HG03139 (cell line): ENCODE data around the gene ONECUT3.

Experiments
- ATAC-seq: cut with Tn5 transposase; IDR thresholded peaks from one replicate; pipeline ENCODE4 v1.9.1; 2021; ENCODE audit not compliant: unreplicated experiment

The ONECUT3 gene

DNA sequence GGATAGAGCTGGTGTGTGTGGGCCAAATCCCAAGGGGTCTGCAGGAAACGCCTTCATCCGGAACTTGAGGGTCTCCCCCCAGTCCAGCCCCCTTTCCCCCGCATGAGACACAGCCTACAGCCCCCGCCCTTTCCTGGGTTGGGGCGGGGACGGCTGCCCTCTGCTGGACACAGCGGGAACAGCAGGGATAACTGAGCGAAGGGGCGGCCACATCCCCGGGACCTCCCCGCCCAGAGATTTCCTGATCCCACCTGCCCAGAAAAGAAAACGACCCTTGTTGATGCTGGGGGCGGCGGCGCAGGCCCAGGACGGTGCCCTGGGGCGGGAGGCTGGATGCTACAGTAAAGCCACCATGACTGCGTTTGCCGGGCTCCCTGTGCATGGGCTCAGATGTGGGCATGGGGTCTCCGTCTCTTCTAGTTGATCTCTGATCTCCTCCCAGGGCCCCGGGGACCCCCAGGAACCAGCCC, 14.2 kb downstream of the ONECUT3 start:
- no peak for ATAC-seq

DNA sequence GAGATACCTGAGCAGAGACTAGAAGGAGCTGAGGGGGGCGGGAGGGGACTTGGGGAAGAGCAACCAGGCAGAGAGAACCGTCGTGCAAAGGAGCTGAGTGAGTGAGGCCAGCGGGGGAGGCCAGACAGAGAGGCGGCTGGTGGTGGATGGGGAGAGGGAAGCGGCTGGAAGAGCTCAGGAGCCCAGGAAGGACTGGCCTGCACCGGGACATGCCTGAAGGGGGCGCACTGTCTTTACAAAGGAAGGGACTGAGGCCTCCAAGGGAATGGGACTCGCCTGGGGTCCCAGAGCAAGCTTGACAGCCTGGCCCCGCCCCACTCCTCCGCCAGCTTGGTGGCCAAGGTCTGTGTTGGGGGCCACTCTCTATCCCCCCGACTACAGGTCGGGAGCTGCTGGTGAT, 14.9 kb downstream of the ONECUT3 start:
- ATAC-seq = no peak

DNA sequence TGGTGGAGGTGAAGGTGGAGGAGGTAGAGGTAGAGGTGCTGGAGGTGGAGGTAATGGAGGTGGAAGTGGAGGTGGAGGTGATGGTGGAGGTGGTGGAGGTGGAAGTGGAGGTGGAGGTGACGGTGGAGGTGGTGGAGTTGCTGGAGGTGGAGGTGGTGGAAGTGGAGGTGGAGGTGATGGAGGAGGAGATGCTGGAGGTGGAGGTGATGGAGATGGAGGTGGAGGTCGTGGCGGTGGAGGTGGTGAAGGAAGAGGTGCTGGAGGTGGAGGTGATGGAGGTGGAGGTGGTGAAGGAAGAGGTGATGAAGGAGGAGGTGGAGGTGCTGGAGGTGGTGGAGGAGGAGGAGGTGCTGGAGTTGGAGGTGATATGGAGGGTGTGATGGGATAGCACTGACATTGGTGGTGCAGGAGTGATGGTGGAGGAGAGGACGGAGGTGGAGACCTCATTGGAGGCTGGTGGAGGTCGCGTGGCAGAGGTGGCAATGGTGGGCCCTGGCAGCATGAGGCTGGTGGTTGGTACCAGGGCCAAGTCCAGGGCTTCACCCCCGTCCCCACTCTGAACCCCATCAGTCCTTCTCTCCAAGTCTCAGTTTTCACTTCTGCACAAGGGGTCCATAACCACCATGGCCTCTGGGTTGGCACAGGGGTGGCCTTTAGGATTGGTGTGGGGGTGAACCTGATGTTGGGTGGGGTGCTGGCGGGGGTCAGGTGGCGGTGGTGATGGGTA, 15.8 kb downstream of the ONECUT3 start:
- no peak for ATAC-seq

DNA sequence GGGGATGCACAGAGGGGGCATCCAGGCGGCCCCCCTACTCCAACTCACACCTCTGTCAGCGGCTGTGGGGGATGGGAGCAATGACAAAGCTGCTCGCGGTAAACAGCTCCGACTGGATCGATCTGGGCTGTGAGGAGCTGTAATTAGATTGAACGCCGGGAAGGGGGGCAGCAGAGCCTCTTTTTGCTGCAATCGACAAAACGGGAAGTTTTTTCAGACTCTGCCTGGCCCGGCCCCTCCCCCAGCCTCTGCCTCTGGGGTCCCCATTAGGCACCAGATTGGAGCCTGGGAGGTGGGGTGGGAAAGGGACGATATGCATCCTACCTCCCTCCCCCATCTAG, 16.3 kb downstream of the ONECUT3 start:
- no peak for ATAC-seq

DNA sequence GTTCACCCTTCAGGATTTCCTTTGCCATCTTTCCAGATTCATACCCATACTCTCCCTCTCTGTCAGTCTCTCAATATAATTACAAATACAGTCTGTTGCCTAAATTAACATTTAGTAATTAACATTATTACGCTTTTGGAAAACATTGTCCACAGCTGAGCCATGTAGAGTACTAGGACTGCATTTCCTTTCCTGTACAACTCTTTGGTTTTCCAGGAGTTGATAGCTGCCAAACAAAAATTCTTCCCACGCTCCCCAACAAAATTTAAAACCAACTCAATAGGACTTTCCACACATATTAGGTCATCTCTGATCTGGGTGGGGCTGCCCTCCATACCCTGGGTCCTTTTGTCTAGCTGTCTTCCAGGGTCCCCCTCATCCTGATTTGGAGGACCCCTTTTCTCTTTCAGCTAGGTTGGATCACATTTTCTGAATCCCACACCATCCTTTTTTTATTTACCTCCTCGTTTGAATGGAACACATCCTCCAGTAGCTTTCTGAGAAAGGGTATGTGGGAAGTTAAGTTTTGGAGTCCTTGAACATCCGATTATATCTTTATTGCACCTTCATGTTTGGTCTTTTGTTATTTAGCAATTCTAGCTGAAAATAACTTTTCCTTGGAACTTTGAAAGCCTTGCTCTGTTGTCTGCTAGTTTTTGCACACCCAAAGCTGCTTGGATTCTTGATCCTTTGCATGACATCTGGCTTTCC, 17.7 kb downstream of the ONECUT3 start:
- ATAC-seq = no peak

DNA sequence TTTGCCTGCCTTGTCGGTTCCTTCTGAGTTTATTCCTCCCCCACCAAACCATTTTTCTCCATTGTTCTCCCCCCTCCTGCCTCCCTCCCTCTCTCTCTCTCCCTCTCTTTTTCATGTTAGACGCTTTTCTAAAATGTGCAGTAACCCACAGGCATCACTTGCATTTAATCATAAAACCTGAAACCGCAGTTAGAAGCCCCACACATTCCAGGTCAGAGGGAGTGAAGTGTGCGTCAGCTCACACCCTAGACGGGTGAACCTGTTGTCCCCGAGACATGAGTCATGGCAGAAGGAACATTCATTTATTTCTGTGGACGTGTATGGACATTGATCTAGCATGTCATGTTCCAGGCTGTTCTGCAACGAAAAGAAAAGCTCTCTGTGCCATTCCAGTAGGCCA, 19.9 kb downstream of the ONECUT3 start:
- ATAC-seq = no peak

DNA sequence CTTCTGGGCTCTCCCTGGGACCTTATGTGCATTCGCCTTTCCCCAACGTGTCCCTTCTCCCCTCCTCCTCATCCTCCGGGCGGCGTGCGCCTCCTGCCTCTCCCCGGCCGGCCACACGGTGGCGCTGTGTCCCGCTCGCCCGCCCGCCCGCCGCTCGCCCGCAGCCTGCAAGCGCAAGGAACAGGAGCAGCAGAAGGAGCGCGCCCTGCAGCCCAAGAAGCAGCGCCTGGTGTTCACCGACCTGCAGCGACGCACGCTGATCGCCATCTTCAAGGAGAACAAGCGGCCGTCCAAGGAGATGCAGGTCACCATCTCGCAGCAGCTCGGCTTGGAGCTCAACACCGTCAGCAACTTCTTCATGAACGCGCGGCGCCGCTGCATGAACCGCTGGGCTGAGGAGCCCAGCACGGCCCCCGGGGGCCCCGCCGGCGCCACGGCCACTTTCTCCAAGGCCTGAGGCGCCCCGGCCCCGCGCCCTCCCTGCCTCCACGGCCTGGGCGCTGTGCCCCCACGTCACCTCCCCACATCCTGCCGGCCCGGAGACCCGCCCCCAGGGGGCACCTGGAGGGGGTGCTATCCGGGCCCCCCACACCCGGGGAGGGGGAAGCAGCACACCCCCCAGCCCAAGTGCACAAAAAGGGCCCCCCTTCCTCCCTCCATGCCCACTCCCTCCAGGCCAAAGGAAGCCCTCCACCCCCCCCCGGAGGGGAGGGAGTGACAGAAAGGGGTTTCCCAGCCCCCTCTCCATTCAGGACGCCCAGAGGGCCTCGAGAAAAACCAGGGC, 21.9 kb downstream of the ONECUT3 start:
- no peak for ATAC-seq

DNA sequence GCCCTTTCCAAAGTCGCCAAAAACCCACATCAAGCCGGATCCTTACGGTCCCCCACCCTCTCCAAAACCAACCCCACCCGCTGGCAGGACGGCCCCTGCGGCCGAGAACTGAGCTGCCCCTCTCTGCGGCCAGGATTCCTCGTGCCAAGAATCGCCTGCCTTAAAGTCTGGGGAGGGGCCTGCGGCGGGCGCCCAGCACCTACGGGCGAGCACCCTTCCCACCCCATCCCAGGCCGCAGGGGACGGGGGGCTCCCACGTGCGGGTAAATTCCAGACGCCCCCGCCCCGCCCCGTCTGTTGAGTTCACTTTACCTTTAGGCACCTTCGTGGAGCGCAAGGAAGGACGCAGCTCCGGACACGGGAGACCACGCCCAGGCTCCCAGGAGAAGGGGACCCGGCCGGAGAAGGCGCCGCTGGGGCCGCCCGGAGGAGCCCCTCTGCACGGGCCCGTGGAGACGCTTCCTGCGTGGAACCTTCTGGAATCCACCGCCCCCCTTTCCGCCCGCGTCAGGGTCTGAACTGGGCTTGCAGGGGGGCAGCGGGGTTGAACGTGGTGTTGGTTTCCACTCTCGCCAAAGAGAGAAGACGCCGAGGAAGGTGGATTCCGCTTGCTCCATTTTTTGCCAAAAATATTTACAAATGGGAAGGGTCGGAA, 22.8 kb downstream of the ONECUT3 start:
- no peak for ATAC-seq

DNA sequence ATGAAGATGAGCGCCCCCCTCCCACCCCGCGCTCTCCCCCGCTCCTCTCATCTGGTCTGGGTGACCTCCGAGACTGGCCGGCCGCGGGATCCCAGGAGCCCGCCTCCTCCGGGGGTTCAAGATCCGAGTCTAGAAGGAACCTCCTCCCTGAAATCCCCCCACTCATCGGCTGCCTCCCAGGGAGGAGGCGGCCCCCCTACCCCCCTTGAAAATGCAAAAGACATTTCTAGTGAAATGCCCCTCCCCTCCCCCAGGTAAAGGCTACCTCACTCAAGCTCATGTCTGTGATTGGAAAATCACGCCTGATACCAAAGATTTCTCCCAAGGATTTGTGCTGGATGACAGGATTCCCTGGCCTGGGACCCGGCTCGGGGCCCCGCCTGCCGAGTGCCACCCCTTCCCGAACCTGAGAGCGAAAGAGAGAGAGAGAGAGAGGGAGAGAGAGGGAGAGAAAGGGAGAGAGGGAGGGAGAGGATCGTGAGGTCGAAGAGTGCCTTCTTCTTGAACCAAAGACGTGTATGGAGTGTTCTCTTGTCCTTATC, 23.4 kb downstream of the ONECUT3 start:
- no peak for ATAC-seq

DNA sequence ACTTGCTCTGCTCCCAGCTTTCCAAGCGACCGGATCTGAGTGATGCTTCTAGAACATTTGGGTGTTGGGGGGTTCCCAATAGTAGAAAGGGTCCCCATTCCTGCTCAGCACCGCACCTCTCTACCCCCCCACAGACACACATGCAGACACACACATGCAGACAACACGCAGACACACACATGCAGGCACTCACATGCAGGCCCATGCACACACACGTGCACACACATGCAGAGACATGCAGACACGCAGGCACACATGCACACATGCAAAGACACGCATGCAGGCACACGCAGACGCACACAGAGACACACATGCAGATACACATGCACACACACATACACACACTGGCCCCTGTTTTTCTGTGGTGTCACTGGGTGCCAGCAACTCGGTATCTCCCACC, 23.8 kb downstream of the ONECUT3 start:
- ATAC-seq = no peak

DNA sequence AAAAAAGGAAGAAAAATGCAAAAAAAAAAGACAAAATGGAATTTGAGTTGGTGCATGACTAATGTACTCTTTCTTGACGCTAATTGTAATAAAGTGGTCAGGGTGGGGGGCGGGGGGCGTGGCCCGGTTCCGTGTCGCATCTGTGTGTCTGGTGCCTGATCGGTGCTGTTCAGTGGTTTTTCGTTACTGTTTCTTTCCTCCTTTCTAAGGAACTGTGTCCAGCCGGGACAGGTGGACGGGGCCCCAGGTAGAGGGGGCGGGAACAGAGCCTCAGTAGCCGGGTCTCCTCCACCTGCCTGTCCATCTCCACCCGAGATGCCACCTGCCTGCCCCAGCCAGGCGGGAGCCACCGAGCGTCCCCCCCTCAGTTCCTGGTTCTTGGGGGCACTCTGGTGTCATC, 26.3 kb downstream of the ONECUT3 start:
- no peak for ATAC-seq

DNA sequence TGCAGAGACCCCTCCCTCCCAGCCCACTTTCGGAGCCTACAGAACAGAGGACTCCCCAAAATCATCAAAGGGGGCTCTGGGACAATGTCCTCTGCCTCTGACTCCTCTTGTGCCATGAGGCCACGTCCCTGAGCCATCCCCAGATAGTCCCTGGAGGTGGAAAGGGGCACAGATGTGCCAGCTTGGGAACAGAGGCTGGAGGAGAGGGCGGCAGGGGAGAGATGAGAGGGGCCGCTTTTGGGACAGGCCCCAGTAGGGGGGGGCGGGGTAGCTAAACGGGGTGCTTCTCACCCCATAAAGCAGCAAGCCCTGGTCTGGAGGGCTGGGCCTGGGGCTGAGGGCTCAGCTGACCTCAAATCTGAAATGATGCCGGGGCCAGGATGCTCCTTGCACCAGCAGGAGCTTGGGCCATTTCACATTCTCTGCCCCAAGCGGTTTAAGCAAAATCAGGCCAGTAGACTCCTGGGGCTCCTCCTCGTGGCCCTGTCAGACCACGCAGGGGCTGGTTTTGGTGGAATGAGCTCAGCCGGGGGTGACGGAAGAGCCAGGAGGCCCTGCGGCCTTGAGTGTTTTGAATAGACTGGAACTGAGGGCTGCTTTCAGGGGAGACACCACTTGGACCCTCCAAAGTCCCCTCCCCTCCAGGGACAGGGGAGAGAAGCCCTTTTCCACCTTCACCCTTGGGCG, 27.1 kb downstream of the ONECUT3 start:
- no peak for ATAC-seq

DNA sequence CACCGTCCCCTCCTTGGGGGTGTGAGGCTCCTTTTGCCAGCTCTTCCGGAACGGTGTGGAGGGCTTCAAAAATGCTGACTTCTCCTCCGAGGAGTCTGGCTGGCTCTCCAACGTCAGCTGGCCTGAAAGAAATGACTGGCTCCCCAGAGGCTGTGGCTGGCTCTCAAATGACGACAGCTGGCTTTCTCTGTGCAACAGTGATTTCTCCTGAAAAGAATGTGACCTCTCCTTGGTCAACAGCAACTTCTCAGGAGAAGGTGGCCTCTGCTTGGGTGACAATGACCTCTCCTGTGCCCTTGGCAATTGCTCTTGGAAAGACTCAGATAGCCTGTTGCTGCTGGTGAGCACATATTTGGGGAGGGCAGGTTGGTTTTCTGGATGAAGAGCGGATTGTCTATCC, 29.2 kb downstream of the ONECUT3 start:
- no peak for ATAC-seq

DNA sequence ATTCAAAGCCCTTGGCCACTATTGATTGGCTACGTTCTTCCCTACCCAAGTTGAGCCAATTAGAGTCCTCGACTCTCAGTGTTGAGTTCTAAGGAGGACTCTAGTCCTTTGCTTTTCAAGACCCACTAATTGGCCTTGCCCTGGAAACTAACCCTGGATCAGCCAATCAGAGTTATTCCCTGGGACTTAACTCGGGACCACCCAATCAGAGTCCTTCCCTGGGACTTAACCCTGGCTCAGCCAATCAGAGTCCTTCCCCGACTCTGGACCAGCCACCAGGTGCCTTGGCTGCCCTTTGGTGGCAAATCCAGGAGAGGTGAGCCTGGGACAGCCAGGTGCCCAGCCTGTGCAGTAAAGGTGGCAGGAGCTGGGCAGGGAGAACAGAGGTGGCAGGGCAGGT, 30.0 kb downstream of the ONECUT3 start:
- ATAC-seq = no peak

DNA sequence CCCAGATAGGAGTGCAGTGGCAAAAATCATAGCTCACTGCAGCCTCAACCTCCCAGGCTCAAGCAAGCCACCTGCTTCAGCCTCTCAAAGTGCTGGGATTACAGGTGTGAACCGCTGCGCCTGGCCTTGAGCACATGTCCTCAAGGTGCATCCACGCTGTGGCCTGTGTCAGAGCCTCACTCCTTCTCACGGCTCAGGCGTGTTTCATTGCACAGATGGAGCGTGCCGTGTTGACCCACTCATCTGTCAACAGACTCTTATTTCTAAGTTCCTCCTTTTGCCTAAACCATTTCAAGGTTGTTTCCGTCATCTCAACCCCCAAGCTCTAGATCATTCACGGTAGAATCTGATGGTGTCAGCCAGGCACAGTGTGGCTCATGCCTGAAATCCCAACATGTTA, 30.6 kb downstream of the ONECUT3 start:
- ATAC-seq = no peak

DNA sequence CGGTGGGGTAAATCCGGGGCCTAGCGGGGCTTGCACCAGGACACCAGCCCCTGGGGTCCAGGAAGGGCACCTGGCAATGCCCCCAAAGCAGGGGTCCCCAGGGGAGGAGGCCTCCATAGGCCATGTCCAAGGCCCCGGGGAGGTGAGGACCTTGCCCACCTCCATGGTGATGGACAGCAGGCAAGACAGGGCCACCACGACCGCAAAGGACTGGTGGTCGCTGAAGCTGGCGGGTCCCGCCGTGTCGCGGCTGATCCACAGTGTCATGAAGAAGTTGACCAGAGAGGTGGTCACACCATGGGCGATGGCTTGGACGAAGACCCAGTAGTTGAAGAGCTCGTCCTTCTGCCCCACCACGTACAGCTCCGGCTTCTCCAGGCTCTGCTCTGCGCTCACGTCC, 32.0 kb downstream of the ONECUT3 start:
- ATAC-seq = no peak

DNA sequence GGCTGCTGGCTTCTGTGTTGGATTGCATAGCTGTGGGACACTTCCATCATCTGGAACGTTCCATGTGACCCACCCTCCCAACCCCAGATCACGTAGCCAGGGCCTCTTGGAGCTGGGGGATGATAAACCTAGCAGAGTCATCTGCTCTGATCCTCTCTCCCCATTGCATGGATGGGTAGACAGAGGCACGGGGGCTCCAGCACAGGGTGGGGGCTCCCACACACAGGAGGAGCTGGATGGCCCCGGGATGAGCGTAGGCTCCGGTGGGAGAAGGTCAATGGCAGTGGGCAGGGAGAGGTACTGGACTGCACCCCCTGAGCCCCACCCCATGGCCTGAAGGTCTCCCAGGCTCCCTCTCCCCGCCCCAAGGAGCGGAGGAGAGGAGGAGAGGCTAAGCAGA, 33.4 kb downstream of the ONECUT3 start:
- ATAC-seq = no peak

DNA sequence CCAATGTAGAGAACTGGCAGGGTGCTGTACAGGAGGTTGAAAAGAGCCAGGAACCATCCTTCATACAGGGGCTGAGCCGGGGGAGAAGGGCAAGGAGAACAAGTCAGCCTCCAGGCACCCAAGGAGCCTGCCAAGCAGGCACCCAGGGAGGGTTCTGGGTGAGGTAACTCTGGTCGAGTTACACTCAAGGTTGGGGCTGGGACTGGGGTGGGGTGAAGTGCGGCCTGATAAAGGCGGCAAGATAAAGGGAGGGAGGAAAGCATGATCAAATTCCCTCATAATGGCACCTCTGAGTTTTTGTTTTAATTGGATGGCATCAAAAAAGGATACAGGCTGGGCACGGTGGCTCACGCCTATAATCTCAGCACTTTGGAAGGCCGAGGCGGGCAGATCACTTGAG, 33.8 kb downstream of the ONECUT3 start:
- no peak for ATAC-seq

DNA sequence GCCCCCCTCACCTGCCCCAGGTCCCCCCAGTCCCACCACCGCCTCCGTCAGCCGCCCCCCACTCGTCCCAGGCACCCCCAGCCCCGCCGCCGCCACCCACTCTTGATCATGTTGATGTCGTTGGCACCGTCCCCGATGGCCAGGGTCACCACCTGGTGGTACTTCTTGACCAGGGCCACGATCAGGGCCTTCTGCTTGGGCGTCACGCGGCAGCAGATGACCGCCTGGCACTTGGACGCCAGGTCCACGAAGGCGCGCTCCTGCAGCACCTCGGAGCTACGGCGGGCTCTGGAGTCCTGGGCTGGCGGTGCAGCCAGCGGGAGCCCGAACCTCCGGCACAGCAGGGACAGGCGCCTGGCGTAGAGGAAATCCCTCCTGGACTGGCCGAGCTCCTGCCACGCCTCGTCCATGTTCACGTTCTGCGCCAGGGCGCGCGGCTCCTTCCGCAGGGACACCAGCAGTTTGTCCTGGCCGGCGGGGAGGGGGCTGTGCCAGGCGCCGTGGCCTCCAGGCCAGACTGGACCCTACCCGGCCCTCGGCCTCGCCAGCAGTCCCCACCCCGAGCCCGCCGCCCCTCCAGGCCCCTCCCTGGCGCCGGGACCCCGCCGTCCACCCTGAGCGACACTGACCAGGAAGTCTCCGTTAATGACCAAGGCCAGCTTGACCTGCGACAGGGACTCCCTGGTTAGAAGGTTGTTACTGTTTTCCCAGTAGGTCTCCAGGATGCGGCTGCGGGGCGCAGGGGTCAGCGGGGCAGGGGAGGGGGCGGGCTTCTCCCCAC, 36.1 kb downstream of the ONECUT3 start:
- no peak for ATAC-seq
